Esophagus squamous epithelium (tissue), 5 donors: ENCODE measurements around the gene FGF14. TPM values are rescaled to one million over a fixed set of nuclear protein-coding genes. Genes with fewer than 3 reads are reported as not detected.

Source experiments
- DNase-seq: peaks from one replicate; lab custom pipeline; 2025; lab: John Stamatoyannopoulos, UW
- H3K27ac ChIP-seq, 4 donors: fragments of 200-600 bp; sonication (generic); one replicate each; pipeline ENCODE4 v1.5.1; 2016 to 2019; ENCODE audit warnings: mild to moderate bottlenecking in 1 of 4
- H3K27me3 ChIP-seq, 4 donors: fragments of 200-600 bp; sonication (generic); 1 replicate in 3 of 4; 2 replicates in 1 of 4; pipeline versions ENCODE4 v1.5.1 to v1.6.0; 2017 to 2021; ENCODE audit warnings: antibody characterized with exemption in 1 of 4
- H3K36me3 ChIP-seq, 3 donors: fragments of 200-600 bp; sonication (generic); one replicate each; pipeline ENCODE4 v1.5.1; 2016 to 2019
- H3K4me1 ChIP-seq, 3 donors: fragments of 200-600 bp; sonication (generic); one replicate each; pipeline ENCODE4 v1.5.1; 2017 to 2019
- H3K4me3 ChIP-seq, 4 donors: fragments of 200-600 bp; sonication (generic); 1 replicate in 3 of 4; 2 replicates in 1 of 4; pipeline ENCODE4 v1.5.1; 2016 to 2019; ENCODE audit warnings: mild to moderate bottlenecking in 2 of 4, moderate library complexity in 1 of 4
- H3K9me3 ChIP-seq, 3 donors: fragments of 200-600 bp; sonication (generic); one replicate each; pipeline ENCODE4 v1.5.1; 2016 to 2019
- POLR2A ChIP-seq, 4 donors: fragments of 450-650 bp; IDR thresholded peaks; one replicate each; pipeline ENCODE4 v1.6.1; 2017; ENCODE audit warnings: antibody characterized with exemption in 4 of 4, mild to moderate bottlenecking in 4 of 4, moderate library complexity in 3 of 4
- WGBS, 2 donors: methylation state at CpG; one replicate each; pipeline ENCODE4 v1.1.5; 2018; 5-methylcytosine and 5-hydroxymethylcytosine counted together
- intact Hi-C: fragments of 100-400 bp; cut with DNase I; formaldehyde crosslinking; loops from one replicate; pipeline ENCODE4 v1.15.0; 2022
- total RNA-seq, 4 donors: library from RNA; depleted of rRNA; stranded (reverse); fragments of >200 nt; gene quantifications; one replicate each; pipeline ENCODE4 v1.1.0, GENCODE V29; 2016
- TF ChIP-seq, protein P1 (sequence below), 6 experiments: fragments of 450-650 bp in 4 of 6; fragments of 200-600 bp in 2 of 6; sonication (generic) in 2 of 6; IDR thresholded peaks; one replicate each; pipeline ENCODE4 v1.5.1; 2016 to 2019; ENCODE audit warnings: antibody characterized with exemption in 6 of 6, mild to moderate bottlenecking in 4 of 6, moderate library complexity in 4 of 6
- donor health status: DM: yes; HTN: yes; CAD: no.

Gene FGF14
- total RNA-seq, 4 donors from 2014 or later: 0.11 to 4.2 (median 1.0) TPM

GRCh38 chr13:101919541-101920181, 482.2 kb downstream of the FGF14 start:
- H3K4me1 ChIP-seq: peaks cover 4 to 35% (median 10%) of the 10 kb centered on the region in 3 donors
- peaks cover 0 to 79% (median 9%) of the 10 kb centered on the region in 4 donors for H3K27me3 ChIP-seq
- H3K36me3 ChIP-seq: no peaks in the 10 kb centered on the region
- H3K9me3 ChIP-seq: no peaks in the 10 kb centered on the region
- intact Hi-C loops: no loop called here
- TF ChIP-seq, protein P1, sequence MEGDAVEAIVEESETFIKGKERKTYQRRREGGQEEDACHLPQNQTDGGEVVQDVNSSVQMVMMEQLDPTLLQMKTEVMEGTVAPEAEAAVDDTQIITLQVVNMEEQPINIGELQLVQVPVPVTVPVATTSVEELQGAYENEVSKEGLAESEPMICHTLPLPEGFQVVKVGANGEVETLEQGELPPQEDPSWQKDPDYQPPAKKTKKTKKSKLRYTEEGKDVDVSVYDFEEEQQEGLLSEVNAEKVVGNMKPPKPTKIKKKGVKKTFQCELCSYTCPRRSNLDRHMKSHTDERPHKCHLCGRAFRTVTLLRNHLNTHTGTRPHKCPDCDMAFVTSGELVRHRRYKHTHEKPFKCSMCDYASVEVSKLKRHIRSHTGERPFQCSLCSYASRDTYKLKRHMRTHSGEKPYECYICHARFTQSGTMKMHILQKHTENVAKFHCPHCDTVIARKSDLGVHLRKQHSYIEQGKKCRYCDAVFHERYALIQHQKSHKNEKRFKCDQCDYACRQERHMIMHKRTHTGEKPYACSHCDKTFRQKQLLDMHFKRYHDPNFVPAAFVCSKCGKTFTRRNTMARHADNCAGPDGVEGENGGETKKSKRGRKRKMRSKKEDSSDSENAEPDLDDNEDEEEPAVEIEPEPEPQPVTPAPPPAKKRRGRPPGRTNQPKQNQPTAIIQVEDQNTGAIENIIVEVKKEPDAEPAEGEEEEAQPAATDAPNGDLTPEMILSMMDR (IDR thresholded peaks at IDR 0.05): no peak
- no peak for TF ChIP-seq POLR2A (IDR thresholded peaks at IDR 0.05)
- H3K4me3 ChIP-seq: peak overlapping the region in 1 of 4 donors; percentile 10
- DNase-seq: no peak
- no peak overlapping the region for H3K27ac ChIP-seq
- 10 to 12% methylated on average over 20 to 24 of the region's 24 CpGs for WGBS, 2 donors

DNA sequence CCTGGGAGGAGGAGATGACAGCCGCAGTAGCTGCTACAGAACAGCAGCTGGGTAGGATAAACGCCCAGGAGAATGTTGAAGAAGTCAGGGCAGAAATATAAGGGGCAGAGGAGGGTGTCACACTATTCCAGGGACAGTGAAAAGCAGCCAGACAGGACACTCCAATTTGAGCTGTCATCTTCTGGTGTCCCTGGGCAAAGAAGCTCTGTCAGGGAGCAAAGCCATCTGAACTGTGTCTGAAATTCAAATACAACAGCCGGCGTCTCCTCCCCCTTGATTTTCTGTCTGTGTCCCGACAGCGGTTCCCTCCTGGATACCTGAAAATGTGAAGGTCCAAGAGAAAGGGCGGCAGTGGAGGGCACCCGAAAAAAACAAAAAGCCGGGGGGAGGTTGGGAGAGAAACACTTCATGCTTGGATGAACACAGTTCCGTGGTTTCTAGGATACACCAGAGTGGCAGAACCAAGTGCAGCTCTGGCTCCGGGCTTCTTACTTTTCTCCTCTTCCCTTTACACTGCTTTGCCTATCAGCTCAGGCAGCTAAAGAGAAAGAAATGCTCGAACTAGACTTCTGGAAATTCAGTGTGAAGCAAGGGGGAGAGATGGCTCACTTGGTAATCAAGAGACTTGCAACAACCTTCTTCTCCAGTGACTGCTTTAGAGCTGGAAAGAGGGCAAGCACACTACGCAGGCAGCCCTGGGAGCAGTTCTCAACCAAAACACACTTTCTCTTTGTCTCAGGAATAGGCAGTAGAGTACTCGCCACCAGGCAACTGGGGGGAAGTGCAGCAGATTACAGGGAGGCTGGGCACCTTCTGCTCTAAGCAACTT, 483.8 kb downstream of the FGF14 start:
- WGBS, 2 donors: 16 to 24% methylated on average over 12 to 13 of the region's 14 CpGs
- TF ChIP-seq, protein P1 (IDR thresholded peaks at IDR 0.05): no peak
- TF ChIP-seq POLR2A (IDR thresholded peaks at IDR 0.05): no peak
- intact Hi-C loops: no loop called here
- no peak overlapping the region for H3K27ac ChIP-seq
- peaks cover 4 to 35% (median 10%) of the 10 kb centered on the region in 3 donors for H3K4me1 ChIP-seq
- no peak overlapping the region for H3K4me3 ChIP-seq
- H3K36me3 ChIP-seq: no peaks in the 10 kb centered on the region
- no peaks in the 10 kb centered on the region for H3K9me3 ChIP-seq
- no peak for DNase-seq
- peaks cover 0 to 84% (median 9%) of the 10 kb centered on the region in 4 donors for H3K27me3 ChIP-seq

DNA sequence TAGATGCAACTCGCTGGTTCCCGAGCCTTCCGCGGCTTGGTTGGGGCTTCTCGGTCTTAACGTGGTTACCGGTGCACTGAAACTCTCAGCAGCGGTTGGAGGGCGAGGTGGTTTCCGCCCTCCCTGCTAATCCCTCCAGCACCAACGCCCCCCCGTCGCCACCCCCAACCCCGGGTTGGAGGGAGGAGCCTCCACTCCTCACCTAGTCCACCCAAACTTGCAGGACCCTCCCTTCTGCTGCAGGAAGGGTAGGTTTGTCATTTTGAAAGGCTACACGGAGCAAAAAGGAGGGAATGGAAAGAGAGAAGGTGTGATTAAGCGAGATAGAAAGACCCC, 484.4 kb downstream of the FGF14 start:
- WGBS, 2 donors: 9 to 10% methylated on average over 5 to 11 of the region's 16 CpGs
- Histone ChIP-seq H3K9me3 (no peaks in the 10 kb centered on the region), H3K36me3 (no peaks in the 10 kb centered on the region), H3K4me1 (peaks cover 4 to 35% (median 10%) of the 10 kb centered on the region in 3 donors), H3K4me3 (peak overlapping the region in 2 of 4 donors; percentile 48 to 63), H3K27me3 (peaks cover 0 to 83% (median 9%) of the 10 kb centered on the region in 4 donors), H3K27ac (no peak overlapping the region)
- intact Hi-C loops: no loop called here
- TF ChIP-seq POLR2A (IDR thresholded peaks at IDR 0.05): no peak
- TF ChIP-seq, protein P1 (IDR thresholded peaks at IDR 0.05): no peak
- no peak for DNase-seq

DNA sequence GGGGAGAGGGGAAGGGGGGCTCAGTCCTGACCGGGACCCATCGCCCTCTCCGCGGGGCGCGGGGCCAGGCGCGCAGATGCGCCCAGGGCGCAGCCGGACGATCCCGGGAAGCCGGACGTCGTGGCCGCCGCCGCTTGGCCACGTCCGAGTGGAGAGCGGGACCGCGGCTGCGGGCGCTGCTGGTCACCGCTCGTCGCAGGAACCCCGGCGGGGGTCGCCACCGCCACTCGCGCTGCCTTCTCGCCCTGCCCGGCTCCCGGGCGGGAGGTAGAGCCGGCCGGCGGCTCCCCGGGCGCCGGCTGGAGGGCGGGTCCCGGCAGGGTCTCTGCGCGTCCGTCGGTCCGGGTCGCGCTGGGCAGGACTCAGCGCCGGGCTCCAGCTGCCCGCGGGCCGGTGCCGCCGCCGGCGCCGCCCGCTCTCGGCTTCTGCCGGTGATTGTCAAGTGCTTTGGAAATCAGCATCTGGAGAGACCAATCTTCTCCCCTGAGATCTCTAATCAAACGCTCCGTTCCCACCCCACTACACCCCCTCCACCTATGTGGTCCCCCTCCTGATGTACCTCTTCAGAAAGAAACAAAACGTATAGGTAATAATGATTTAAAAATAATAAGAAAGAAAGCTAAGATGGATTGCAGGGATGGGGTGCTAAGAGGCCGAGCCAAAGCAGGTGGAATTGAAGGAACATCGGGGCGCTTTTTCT, 484.9 kb downstream of the FGF14 start:
- TF ChIP-seq, protein P1 (IDR thresholded peaks at IDR 0.05): no peak
- TF ChIP-seq POLR2A (IDR thresholded peaks at IDR 0.05): no peak
- no peak overlapping the region for H3K27ac ChIP-seq
- H3K27me3 ChIP-seq: peaks cover 0 to 78% (median 9%) of the 10 kb centered on the region in 4 donors
- 2 to 11% methylated on average over 8 to 19 of the region's 73 CpGs for WGBS, 2 donors
- no peaks in the 10 kb centered on the region for H3K36me3 ChIP-seq
- H3K4me3 ChIP-seq: peak overlapping the region; percentile 9 to 63 (median 30)
- peaks cover 4 to 35% (median 10%) of the 10 kb centered on the region in 3 donors for H3K4me1 ChIP-seq
- H3K9me3 ChIP-seq: no peaks in the 10 kb centered on the region
- intact Hi-C loops: no loop called here
- DNase-seq: no peak
